Gastrocnemius medialis (tissue), 4 donors: Measurements from ENCODE around the gene SH3BP4. TPM values are rescaled to one million over a fixed set of nuclear protein-coding genes. Genes with fewer than 3 reads are reported as not detected.
"Not testable (repeated sequence)": the region's sequence is repeated elsewhere in the genome, so short reads cannot be mapped to it uniquely, and the experiment has no call there.

Experiments used
- ATAC-seq, 2 donors: fragments of 150-250 bp; one replicate each; pipeline ENCODE4 v1.9.1; 2016
- DNase-seq, 2 donors: peaks; one replicate each; pipeline ENCODE4 v3.0.0-alpha.2; 2019
- H3K27ac ChIP-seq, 4 donors: fragments of 200-600 bp; sonication (generic); 1 replicate in 1 of 4; 2 replicates in 3 of 4; pipeline ENCODE4 v1.5.1; 2016 to 2018; ENCODE audit warnings: mild to moderate bottlenecking in 2 of 4, moderate library complexity in 1 of 4
- H3K27me3 ChIP-seq, 3 donors: fragments of 200-600 bp; sonication (generic) in 2 of 3; 1 replicate in 1 of 3; 2 replicates in 2 of 3; pipeline versions ENCODE4 v1.5.1 to v1.6.0; 2016 to 2019; ENCODE audit warnings: mild to moderate bottlenecking in 1 of 3, moderate library complexity in 1 of 3
- H3K36me3 ChIP-seq, 2 donors: fragments of 200-600 bp; sonication (generic) in 1 of 2; one replicate each; pipeline ENCODE4 v1.5.1; 2017 to 2018
- H3K4me1 ChIP-seq, 2 donors: fragments of 200-600 bp; sonication (generic) in 1 of 2; one replicate each; pipeline ENCODE4 v1.5.1; 2016 to 2017; ENCODE audit warnings: mild to moderate bottlenecking in 2 of 2
- H3K4me3 ChIP-seq, 4 donors: fragments of 200-600 bp; sonication (generic) in 3 of 4; 1 replicate in 1 of 4; 2 replicates in 3 of 4; pipeline ENCODE4 v1.5.1; 2016 to 2019; ENCODE audit warnings: mild to moderate bottlenecking in 2 of 4
- H3K9me3 ChIP-seq, 3 donors: fragments of 200-600 bp; sonication (generic) in 2 of 3; 1 replicate in 1 of 3; 2 replicates in 2 of 3; pipeline ENCODE4 v1.5.1; 2016 to 2019
- POLR2A ChIP-seq, 2 donors: fragments of 450-650 bp; IDR thresholded peaks; one replicate each; pipeline ENCODE4 v1.6.1; 2017; ENCODE audit warnings: antibody characterized with exemption in 2 of 2, mild to moderate bottlenecking in 2 of 2, moderate library complexity in 2 of 2
- in situ Hi-C, 4 donors: fragments of 200-750 bp; cut with MboI; loops; one replicate each; pipeline versions ENCODE4 v1.15.0 to v1.8.0; 2017; ENCODE audit warnings: low sequenced_read_pairs in 4 of 4
- intact Hi-C: fragments of 100-400 bp; cut with DNase I; formaldehyde crosslinking; loops from one replicate; pipeline ENCODE4 v1.15.1; 2023; ENCODE audit warnings: low total_unique reads
- total RNA-seq, 4 donors: library from RNA; depleted of rRNA; stranded (reverse); fragments of >200 nt; gene quantifications; one replicate each; pipeline versions ENCODE4 v1.1.0 to v1.2.3, GENCODE V29; 2016
- TF ChIP-seq, protein P1 (sequence below), 5 experiments: fragments of 450-650 bp in 3 of 5; fragments of 200-600 bp in 2 of 5; sonication (generic) in 2 of 5; IDR thresholded peaks in 4 of 5; conservative IDR thresholded peaks in 1 of 5; 1 replicate in 4 of 5; 2 replicates in 1 of 5; pipeline ENCODE4 v1.5.1; 2016 to 2019; ENCODE audit warnings: antibody characterized with exemption in 5 of 5, mild to moderate bottlenecking in 3 of 5, moderate library complexity in 3 of 5

The SH3BP4 gene
- total RNA-seq, 4 donors from 2014 or later = 10.2 to 36.9 (median 15.9) TPM

DNA sequence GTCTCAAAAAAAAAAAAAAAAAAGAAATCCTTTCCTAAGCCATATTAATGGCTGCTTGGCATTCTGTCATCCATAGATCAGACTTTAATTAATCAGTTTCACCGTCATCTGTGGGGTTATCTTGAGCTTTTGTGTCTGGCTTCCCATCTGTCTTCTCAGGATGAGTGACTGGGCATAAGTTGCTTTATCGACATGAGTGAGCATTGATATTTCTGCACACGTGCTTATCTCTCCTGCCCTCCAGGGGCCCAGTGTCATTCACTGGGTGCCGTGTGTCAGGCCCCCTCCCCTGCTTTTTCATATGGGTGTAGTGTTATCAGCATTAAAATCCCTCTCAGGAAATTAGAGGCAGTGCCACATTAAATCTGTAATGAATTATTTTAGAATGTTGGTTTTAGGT, 65.6 kb downstream of the SH3BP4 start:
- Histone ChIP-seq H3K27ac (no peak overlapping the region), H3K4me3 (no peak overlapping the region), H3K4me1 (peaks cover 4% of the 10 kb centered on the region in 2 donors), H3K27me3 (no peaks in the 10 kb centered on the region), H3K9me3 (no peaks in the 10 kb centered on the region), H3K36me3 (no peaks in the 10 kb centered on the region)
- in situ Hi-C loops = no loop called here
- ATAC-seq (no peak), DNase-seq (no peak)
- TF ChIP-seq, protein P1, sequence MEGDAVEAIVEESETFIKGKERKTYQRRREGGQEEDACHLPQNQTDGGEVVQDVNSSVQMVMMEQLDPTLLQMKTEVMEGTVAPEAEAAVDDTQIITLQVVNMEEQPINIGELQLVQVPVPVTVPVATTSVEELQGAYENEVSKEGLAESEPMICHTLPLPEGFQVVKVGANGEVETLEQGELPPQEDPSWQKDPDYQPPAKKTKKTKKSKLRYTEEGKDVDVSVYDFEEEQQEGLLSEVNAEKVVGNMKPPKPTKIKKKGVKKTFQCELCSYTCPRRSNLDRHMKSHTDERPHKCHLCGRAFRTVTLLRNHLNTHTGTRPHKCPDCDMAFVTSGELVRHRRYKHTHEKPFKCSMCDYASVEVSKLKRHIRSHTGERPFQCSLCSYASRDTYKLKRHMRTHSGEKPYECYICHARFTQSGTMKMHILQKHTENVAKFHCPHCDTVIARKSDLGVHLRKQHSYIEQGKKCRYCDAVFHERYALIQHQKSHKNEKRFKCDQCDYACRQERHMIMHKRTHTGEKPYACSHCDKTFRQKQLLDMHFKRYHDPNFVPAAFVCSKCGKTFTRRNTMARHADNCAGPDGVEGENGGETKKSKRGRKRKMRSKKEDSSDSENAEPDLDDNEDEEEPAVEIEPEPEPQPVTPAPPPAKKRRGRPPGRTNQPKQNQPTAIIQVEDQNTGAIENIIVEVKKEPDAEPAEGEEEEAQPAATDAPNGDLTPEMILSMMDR (IDR thresholded peaks at IDR 0.05 in 4 of 5, conservative IDR thresholded peaks at IDR 0.05 in 1 of 5) = no peak
- TF ChIP-seq POLR2A (IDR thresholded peaks at IDR 0.05) = no peak
- intact Hi-C loops = no loop called here

DNA sequence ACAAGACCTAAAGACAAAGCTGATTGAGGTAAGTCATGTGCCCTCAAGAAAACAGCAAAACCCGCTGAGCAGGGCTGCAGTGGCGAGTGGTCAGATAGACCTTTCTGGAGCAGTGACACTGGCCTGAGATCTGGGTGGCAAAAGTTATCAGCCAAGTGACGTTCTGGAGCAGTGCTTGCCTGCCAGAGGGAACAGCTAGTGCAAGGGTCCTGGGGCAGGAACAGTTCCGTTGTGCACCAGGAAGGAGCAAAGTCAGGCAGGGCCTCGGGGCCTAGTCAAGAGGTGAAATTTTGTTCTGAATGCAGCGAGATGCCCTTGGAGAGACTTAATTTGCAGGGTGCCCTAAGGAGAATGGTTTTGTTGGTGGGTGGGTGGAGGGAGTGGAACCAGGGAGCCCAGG, 67.0 kb downstream of the SH3BP4 start:
- H3K9me3 ChIP-seq = no peaks in the 10 kb centered on the region
- TF ChIP-seq POLR2A (IDR thresholded peaks at IDR 0.05) = no peak
- TF ChIP-seq, protein P1 (IDR thresholded peaks at IDR 0.05 in 4 of 5, conservative IDR thresholded peaks at IDR 0.05 in 1 of 5) = no peak
- in situ Hi-C loops (no loop called here), intact Hi-C loops (no loop called here)
- DNase-seq (no peak), ATAC-seq (no peak)
- H3K4me1 ChIP-seq = no peaks in the 10 kb centered on the region
- no peaks in the 10 kb centered on the region for H3K36me3 ChIP-seq
- no peak overlapping the region for H3K4me3 ChIP-seq
- H3K27me3 ChIP-seq = no peaks in the 10 kb centered on the region
- H3K27ac ChIP-seq = no peak overlapping the region

DNA sequence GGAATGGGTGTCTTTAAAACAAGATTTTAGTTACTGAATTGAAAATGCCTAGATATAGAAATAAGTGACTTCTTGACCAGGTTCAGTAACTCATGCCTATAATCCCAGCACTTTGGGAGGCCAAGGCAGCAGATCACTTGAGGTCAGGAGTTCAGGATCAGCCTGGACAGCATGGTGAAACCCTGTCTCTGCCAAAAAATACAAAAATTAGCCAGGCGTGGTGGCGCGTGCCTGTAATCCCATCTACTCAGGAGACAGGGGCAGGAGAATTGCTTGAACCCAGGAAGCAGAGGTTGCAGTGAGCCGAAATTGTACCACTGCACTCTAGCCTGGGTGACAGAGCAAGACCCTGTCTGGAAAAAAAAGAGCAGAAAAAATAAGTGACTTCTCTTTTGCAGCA, 68.3 kb downstream of the SH3BP4 start:
- H3K36me3 ChIP-seq, intact Hi-C loops, ATAC-seq, H3K9me3 ChIP-seq, H3K4me1 ChIP-seq, H3K27me3 ChIP-seq, DNase-seq, H3K27ac ChIP-seq, H3K4me3 ChIP-seq, in situ Hi-C loops: not testable (repeated sequence)

DNA sequence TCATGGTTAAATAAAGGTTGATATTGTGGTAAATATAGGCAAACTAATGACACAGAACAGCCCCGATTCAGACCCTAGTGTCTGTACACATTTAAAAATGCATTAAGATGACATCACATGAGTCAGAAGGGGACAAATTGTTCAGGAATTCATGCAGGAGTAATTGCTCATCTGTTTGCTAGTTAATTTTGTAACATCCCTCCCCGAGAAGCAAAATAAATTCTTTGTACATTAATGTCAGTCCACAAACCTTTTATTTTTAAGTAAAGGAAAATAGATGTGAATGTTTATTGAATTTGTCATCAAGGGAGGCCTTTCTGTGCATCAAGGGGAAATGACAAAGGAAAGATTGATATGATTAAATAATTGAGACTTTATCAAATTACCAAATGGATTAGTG, 69.9 kb downstream of the SH3BP4 start:
- H3K4me3 ChIP-seq = no peak overlapping the region
- no peaks in the 10 kb centered on the region for H3K9me3 ChIP-seq
- in situ Hi-C loops (no loop called here), intact Hi-C loops (no loop called here)
- H3K4me1 ChIP-seq = peaks cover 3 to 8% of the 10 kb centered on the region in 2 donors
- ATAC-seq (no peak), DNase-seq (no peak)
- H3K27ac ChIP-seq = no peak overlapping the region
- no peaks in the 10 kb centered on the region for H3K36me3 ChIP-seq
- TF ChIP-seq, protein P1 (IDR thresholded peaks at IDR 0.05 in 4 of 5, conservative IDR thresholded peaks at IDR 0.05 in 1 of 5) = no peak
- TF ChIP-seq POLR2A (IDR thresholded peaks at IDR 0.05) = no peak
- peaks cover 0 to 1% (median 0%) of the 10 kb centered on the region in 3 donors for H3K27me3 ChIP-seq

DNA sequence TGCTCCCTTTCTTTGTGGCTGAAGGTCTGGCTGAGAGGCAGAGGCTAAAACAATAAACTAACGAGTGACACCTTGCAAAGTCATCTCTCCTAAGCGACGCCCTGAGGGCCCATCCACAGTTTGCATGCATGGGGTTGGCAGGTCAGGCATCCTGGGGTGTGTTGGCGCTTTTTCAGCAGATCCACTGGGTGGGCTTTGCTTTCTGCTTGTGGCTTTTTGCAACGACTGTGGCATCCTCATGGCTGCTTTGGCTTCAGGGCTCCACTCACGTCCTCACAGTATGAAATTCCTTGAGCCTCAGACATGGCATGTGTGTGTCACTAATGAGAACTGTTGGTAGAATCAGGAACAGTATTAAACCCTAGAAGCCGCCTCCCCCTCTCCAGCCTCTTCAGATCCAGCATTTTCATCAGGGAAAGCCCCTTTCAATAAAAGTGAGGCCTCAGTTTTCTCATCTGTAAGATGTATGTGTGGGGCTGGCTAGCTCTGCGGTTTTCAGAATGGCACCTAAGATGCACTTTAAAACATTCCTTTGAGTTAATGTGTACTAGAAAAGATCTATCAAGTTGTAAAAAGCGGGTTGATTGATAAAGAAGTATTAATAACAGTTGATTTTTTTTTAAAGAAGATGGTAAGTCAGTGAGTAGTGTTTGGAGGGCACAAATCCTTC, 72.5 kb downstream of the SH3BP4 start:
- Histone ChIP-seq H3K4me3 (no peak overlapping the region), H3K27me3 (peaks cover 0 to 3% (median 0%) of the 10 kb centered on the region in 3 donors), H3K27ac (no peak overlapping the region), H3K4me1 (peaks cover 9 to 18% of the 10 kb centered on the region in 2 donors), H3K36me3 (no peaks in the 10 kb centered on the region), H3K9me3 (no peaks in the 10 kb centered on the region)
- intact Hi-C loops (no loop called here), in situ Hi-C loops (no loop called here)
- DNase-seq = no peak
- TF ChIP-seq POLR2A (IDR thresholded peaks at IDR 0.05) = no peak
- TF ChIP-seq, protein P1 (IDR thresholded peaks at IDR 0.05 in 4 of 5, conservative IDR thresholded peaks at IDR 0.05 in 1 of 5) = no peak
- ATAC-seq = no peak
